Left lung (tissue), 10 donors: ENCODE measurements around the gene PACS2. TPM values are rescaled to one million over a fixed set of nuclear protein-coding genes. Genes with fewer than 3 reads are reported as not detected.

Experiments used
- ATAC-seq: fragments of 200-7000 bp; cut with Tn5 transposase; one replicate; pipeline ENCODE4 v1.9.1; 2020; ENCODE audit warnings: moderate library complexity
- DNase-seq, 4 donors: peaks; one replicate each; pipeline ENCODE4 v3.0.0-alpha.2; 2013 to 2020
- H3K27ac ChIP-seq, 2 donors: fragments of 200-600 bp; sonication (generic) in 1 of 2; one replicate each; pipeline versions ENCODE4 v1.5.0 to v1.8.0; 2020 to 2021
- H3K27me3 ChIP-seq, 2 donors: fragments of 200-600 bp; sonication (generic) in 1 of 2; one replicate each; pipeline versions ENCODE4 v1.5.0 to v1.8.0; 2020 to 2021
- H3K36me3 ChIP-seq, 2 donors: fragments of 200-600 bp; sonication (generic) in 1 of 2; one replicate each; pipeline versions ENCODE4 v1.5.0 to v1.8.0; 2020 to 2021
- H3K4me1 ChIP-seq, 2 donors: fragments of 200-600 bp; one replicate each; pipeline ENCODE4 v1.8.0; 2021
- H3K4me3 ChIP-seq, 2 donors: fragments of 200-600 bp; sonication (generic) in 1 of 2; one replicate each; pipeline versions ENCODE4 v1.5.0 to v1.8.0; 2020 to 2021; ENCODE audit warnings: mild to moderate bottlenecking in 1 of 2
- H3K9me3 ChIP-seq, 2 donors: fragments of 200-600 bp; sonication (generic) in 1 of 2; one replicate each; pipeline versions ENCODE4 v1.5.0 to v1.8.0; 2020 to 2021
- CTCF ChIP-seq, 2 donors: fragments of 200-600 bp; sonication (generic) in 1 of 2; IDR thresholded peaks; one replicate each; pipeline versions ENCODE4 v1.5.0 to v1.8.0; 2021; ENCODE audit warnings: antibody characterized with exemption in 2 of 2
- intact Hi-C, 2 donors: fragments of 100-400 bp; cut with DNase I; formaldehyde crosslinking; loops; one replicate each; pipeline versions ENCODE4 v1.11.2 to v1.14.2; 2022
- polyA plus RNA-seq, 6 donors: library from polyadenylated mRNA; unstranded; fragments of 120-200 nt; gene quantifications; one replicate each; pipeline ENCODE4 v1.2.1, GENCODE V29; 2013; ENCODE audit not compliant: insufficient read length in 6 of 6
- total RNA-seq, 2 donors: library from RNA; stranded (reverse); fragmentation: NEBNext Ultra II Directional; extraction: Animal tissue kit (Norgen Biotek cat#: 25700); gene quantifications; one replicate each; pipeline ENCODE4 v1.2.1, GENCODE V29; 2021
- donor health status: DM: no; HTN: yes; CAD: no.
- donor health status: DM: no; HTN: no; CAD: no.

PACS2 gene
- total and polyA plus RNA-seq, 8 donors, result 64.6 to 99.3 (median 75.4) TPM

- no peak for DNase-seq
- no peak for TF ChIP-seq CTCF (IDR thresholded peaks at IDR 0.05)
- ATAC-seq, result no peak
- H3K27ac ChIP-seq, result no peak overlapping the region
- H3K9me3 ChIP-seq, result no peaks in the 10 kb centered on the region
- no peaks in the 10 kb centered on the region for H3K27me3 ChIP-seq
- peaks cover 0 to 22% of the 10 kb centered on the region in 2 donors for H3K36me3 ChIP-seq
- peaks cover 4% of the 10 kb centered on the region in 2 donors for H3K4me1 ChIP-seq
- intact Hi-C loops, result no loop called here
- no peak overlapping the region for H3K4me3 ChIP-seq
Observed at GRCh38 chr14:105346876-105347586, 32.5 kb downstream of the PACS2 start.

DNA sequence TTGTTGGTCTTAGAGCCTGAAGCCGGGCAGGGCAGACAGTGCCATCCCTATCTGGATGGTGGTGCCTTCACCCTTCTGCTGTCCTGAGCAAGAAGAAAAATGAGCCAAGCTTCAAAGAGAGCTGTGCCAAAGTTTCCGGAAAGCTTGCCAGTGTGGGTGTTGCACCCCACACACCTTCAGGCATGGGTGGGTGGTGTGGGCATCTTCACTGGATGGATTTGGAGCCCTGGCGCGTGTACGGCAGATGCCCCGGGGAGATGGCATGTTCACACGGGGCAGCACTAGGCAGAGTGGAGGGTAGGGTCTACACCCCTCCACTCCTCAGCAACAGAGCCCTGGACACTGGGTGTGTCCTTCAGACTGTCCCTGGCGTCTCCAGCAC, 33.0 kb downstream of the PACS2 start:
- intact Hi-C loops, result no loop called here
- TF ChIP-seq CTCF (IDR thresholded peaks at IDR 0.05), result no peak
- Histone ChIP-seq H3K27me3 (no peaks in the 10 kb centered on the region), H3K4me1 (peaks cover 5 to 6% of the 10 kb centered on the region in 2 donors), H3K36me3 (peaks cover 0 to 22% of the 10 kb centered on the region in 2 donors), H3K9me3 (no peaks in the 10 kb centered on the region), H3K27ac (no peak overlapping the region), H3K4me3 (no peak overlapping the region)
- ATAC-seq, result no peak
- no peak for DNase-seq

GRCh38 chr14:105348169-105348944, 33.8 kb downstream of the PACS2 start:
- DNase-seq (peak in 1 of 4 donors; percentile 80), ATAC-seq (no peak)
- H3K36me3 ChIP-seq, result peaks cover 0 to 22% of the 10 kb centered on the region in 2 donors
- intact Hi-C loops, result no loop called here
- H3K4me1 ChIP-seq, result peaks cover 5 to 6% of the 10 kb centered on the region in 2 donors
- no peak for TF ChIP-seq CTCF (IDR thresholded peaks at IDR 0.05)
- H3K27ac ChIP-seq, result no peak overlapping the region
- no peak overlapping the region for H3K4me3 ChIP-seq
- no peaks in the 10 kb centered on the region for H3K27me3 ChIP-seq
- no peaks in the 10 kb centered on the region for H3K9me3 ChIP-seq

DNA sequence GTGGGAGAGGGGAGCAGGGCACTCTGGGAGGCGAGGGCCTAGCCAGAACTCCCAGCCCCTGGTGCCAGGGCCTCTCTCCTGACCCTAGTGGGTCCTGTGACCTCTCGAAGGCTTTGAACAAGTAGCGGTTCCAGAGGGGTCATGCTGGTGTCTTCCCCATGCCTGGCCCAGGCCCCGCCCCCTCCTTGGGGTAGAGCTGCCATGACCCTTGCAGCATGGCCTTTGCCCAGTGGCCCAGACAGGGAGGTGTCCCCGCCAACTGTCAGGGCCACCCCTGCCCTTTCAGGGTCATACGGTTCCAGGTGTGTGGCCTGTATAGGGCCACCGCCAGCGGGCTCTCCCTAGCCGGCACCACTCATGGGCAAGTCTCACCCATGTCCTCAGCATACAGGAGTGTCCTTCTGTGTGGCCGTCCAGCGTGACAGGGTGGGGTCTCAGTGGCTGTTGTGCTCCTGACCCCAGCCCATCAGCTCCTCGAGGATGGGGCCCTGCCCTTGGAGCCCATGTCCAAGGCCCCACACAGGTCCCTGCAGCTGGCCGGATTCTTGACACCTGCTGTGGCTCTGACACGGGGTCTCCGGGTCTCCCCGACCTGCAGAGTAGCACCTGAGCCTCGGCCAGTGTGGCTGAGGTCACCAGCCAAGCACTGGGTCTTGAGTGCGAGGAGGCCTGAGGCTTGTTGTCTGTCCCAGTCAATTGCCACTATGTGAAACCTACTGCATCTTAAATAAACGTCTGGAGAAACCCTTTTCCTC, 34.6 kb downstream of the PACS2 start:
- peak in 1 of 4 donors; percentile 75 for DNase-seq
- H3K27ac ChIP-seq, result no peak overlapping the region
- H3K27me3 ChIP-seq, result no peaks in the 10 kb centered on the region
- H3K9me3 ChIP-seq, result no peaks in the 10 kb centered on the region
- no peak for ATAC-seq
- intact Hi-C loops, result no loop called here
- H3K4me3 ChIP-seq, result no peak overlapping the region
- peaks cover 5 to 6% of the 10 kb centered on the region in 2 donors for H3K4me1 ChIP-seq
- H3K36me3 ChIP-seq, result peaks cover 0 to 28% of the 10 kb centered on the region in 2 donors
- TF ChIP-seq CTCF (IDR thresholded peaks at IDR 0.05), result no peak
